CD4-positive, alpha-beta T cell treated with Interferon gamma for 1 hour (primary cell): ENCODE results near the gene TNS3.

Source experiments
- DNase-seq: peaks from one replicate; pipeline ENCODE4 v3.0.0-alpha.2; 2020

TNS3 gene

DNA sequence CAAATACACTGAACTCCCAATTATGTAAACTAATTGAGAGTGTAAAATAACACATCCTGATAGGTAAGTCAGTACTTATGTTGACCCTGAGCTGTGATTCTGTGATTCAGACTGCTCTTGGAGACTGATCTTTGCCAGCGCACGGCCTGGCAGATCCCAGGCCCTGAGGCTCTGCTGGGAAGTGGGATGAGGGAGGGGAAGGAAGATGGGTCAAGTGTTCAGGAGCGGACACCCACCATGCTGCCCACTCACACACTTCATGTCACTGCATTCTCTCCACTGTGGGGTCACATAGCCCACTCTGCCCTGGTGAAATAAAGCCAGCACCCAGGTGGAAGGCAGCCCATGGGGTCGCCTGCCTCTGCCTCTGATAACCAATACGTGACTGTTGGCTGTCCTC, 226.2 kb downstream of the TNS3 start:
- DNase-seq, result no peak

DNA sequence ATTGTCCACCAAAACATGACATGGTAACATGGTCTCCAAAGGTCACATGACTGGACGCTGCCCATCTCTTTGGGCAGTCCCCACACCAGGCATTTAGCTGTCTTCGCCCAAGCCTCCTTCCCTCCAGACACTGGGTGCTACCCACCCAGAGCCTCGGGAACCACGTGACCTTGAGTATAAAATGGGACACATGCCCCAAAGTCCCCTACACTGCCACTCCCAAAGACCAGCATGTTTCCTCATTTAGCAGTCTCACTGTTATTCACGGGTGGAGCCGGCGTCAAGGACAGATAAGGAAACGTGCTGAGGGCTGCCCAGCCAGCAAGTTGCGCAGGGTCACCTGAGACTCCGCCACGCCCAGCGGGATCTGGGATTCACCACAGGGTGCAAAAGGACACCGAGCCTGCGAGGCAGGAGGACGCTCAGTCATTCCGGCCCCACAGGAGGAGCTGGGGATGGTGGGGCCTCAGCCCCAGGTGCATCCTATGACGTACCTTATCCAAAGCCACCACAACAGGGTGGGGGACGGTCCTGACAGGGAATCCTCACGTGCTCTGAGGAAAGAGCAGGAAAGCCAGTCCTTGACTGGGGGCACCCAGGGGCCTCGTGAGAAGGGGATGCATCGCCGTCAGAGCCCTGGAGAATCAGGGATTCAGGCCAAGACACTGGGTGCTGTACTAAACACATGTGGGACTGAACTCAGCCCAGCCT, 226.9 kb downstream of the TNS3 start:
- no peak for DNase-seq

DNA sequence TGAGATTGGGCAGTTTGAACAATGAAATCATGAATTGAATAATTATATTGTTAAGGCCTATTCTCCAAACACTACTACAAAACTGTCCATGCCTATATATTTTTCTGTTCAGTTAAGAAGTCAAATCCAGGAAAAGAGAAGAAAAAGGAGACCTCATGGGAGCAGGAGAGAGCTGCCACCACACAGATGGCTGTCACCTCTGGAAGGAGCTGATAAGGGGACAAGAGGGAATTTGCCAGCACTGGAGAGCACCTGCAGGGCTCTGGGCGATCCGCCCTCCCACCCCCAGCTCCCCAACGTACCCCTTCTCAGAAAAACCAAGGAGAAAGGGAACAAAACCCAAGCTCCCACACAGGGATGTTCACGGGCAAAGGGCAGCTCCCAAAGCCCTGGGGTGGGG, 227.8 kb downstream of the TNS3 start:
- DNase-seq, result no peak

DNA sequence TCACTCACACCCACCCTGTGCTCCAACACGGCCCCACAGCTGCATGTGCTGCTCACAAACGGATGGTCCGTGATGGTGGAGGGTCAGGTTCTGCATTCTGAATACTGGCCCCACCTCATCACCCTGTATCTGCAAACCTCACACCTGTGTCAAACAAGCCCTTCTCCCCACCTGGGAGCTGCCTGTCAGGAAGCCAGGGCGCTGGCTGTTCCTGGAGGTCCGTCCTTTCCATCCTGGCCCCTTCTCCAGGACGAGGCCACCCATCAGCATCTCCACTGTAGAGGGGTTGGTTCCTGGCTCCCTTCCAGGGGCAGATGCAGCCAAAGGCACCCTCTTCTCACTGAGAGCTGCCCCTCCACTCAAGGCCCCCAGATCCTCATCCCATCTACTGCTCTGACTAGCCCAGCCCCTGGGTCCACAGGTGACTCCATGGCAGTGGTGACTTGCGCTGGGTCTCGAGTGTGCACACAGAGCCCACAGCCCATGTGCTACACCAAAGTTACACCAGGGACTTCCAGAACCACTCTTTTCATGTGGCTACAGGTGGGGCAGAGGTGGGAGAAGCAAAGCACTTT, 229.4 kb downstream of the TNS3 start:
- DNase-seq, result no peak

DNA sequence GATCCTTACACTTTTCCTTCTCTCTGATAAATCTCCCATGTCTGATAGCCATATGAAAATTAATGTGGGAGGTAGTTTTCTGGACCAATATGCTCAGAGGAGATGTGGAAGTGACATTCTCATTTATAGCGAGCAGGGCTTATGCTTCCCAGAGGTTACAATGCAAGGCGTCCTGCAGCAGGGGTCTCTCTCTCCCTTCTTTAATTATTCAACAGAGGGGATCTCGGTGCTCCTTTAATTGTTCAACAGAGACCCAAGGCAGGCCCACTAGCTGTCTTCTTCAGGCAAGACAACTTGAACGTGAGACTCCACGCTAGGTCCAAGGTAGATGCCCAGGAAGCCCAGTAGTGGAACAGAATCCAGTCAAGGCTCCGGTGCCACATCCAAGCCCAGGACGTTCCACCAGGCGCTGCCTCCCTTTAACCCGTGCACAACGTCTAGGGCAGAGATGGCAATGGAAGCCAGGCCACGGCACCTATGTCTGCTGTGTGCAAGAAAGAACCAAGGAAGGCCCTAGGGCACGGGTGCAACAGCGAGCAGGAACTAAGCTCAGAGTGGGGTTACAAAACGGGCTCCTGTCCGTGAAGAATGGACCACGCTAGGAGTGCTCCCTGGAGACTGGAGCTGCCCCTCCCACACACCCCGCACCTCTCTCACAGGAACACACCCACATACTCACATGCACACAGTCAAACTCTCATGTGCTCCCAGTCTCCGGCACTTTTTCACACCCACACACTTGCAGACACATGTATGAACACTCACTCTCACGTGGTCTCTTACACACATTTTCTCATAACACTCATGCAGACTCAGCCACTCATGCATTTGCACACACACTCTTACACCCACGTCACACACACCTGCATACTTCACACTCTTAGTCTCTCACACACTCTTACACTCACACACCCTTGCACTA, 230.4 kb downstream of the TNS3 start:
- DNase-seq, result no peak

DNA sequence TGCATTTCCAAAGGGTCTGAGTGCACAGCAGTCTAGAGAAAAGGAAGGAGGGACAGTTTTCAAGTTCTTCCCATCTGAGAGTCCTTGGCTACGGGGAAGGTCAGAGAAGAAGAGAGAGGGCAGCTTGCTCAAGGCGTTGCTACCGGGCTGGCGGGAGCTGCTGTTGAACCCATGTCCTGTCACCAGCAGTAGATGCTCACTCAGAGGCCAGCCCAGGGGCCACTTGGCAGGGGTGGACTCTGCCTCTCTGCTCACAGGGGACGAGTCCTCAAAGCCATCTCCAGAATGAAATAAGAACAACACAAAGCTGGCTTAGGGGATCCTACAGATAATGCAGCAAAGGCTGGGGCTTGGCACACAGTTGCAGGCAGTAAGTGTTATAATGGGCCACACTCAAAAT, 231.5 kb downstream of the TNS3 start:
- no peak for DNase-seq

DNA sequence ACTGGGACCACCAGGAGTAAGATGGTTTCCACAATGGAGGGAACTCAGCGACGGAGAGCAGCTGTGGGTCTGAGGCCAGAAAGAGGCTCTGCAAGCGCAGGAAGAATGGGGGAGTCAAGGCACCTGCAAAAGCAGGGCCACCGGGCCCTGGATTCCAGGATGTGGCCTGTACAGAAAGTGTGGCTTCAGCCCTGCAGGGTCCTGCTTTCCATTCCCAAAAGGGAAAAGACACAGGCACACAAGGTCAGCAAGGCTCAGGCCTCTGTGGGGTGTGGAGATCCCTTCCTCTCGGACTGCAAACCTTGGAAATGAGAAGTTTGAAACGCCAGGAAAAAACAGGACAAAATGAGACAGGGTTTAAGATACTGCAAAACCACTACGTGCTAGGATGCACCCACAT, 232.5 kb downstream of the TNS3 start:
- DNase-seq, result no peak

DNA sequence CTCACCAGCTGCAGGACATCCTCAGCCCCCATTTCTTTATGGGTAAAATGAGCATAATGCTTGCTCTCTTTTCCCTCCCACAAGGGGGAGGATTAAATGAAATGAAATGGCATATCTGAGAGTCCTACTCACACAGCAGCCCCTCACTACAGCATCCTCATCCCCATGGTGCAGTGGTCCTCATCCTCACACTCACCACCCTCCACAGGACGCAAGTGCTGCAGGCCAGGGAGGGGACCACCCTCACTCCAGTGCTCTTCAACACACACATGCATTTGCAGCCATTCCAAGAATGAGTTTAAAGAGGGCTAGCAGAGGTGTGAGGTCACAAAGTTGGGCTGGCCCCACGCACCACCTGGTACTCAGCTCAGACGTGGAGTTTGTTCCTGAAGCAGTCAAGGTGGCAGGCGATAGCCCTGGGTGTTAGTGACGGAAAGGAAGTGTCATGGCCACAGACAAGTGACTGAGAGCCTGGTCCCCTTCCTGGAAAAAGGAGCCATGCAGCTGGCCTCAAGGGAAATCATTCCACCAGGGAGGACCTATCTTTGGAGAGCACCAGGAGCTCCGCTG, 234.0 kb downstream of the TNS3 start:
- DNase-seq, result no peak

DNA sequence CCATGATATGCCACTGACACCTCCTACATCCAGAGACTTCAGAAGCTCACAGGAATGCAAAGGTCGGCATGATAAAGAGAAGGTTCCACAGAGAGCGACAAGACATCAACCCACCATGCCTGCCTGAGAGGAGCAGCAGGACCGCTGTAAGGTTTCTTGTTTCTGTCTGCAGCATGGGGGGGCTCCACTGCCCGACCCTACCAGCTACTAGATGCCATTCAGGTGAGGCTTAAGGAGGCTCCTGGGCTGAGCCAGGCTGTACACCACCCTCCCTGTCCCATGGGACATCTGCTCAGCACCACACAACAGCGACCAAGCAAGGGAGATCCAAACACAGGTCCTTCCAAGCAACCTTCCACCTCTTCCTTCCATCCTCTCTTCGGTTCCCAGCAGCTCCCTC, 234.6 kb downstream of the TNS3 start:
- no peak for DNase-seq

DNA sequence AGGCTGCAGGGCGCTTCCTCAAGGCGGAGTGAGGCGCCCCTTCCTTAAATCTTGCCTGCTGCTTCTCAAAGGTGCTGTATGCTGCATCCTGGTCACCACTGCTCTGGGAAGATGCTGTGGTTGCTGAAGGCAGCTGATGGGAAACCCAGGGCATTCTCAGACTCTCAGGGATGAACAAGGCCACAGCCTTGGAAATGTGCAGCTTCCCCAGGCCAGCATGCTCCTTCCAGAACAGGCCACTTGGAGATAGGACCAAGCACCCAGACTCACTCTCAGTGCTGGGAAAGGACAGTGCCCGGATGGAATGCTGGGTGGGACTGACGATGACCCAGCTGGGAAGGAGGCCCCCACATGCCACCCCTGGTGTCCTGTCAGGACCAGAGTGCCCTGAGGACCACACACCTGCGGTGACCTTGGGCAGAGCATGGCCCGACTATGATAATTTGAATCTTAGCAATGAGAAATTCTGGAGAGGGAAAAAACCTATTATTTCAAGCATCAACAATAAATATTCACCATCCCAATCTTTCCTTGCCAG, 235.5 kb downstream of the TNS3 start:
- DNase-seq, result no peak

DNA sequence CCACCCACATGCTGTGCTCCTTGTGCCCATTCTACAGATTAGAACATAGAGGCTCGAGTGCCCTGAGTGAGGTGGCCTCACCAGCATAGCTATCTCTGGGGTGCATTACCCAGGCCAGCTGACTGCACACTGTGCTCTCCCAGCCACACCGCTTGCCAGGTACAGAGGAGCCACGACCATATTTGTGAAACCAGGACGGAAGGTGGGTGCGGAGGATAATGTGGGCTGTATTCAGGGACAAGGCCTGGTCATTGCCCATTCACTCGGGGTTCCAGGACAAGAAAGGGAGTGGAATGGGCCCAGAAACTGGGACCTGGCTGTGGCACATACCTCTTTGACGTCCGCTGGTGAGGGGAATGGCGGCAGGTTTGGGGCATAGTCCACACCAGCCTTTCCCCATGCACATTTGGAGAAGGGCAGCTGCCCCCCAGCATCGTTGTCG, 236.0 kb downstream of the TNS3 start:
- DNase-seq, result no peak

DNA sequence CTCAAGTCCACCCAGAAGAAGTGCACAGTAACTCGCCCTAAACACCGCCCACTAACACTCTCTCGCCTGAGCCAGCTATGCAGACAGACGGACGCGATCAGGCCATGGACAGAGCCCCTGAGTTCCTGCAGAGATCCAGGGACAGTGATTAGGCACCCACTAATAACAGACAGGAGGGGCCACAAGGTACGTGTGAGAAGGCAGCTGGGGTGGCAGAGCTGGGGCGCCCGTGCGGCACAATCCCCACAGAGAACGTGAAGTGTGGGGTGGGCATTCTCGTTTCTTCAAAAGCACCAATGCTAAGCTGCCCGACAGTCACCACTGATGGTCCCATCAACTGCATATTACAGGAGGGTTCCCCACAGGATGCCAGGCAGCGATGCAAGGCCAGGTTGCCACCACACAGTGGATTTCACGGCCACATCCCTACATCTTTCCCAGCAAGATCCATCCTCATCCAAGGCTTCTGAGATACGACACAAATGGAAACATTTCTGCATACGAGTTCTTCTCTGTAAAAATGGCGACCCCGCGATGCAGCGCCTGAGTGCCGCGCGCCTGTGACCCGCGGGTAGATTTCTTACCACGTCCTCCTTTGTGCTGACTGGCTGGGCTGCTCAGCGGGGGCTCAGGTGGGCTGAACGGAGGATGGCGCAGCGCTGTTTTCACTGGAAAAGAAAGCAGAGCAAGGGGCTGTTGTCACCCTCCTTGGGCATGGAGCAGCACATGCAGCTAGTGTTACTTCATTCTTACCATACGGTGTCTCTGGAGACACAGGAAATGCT, 237.5 kb downstream of the TNS3 start:
- no peak for DNase-seq

DNA sequence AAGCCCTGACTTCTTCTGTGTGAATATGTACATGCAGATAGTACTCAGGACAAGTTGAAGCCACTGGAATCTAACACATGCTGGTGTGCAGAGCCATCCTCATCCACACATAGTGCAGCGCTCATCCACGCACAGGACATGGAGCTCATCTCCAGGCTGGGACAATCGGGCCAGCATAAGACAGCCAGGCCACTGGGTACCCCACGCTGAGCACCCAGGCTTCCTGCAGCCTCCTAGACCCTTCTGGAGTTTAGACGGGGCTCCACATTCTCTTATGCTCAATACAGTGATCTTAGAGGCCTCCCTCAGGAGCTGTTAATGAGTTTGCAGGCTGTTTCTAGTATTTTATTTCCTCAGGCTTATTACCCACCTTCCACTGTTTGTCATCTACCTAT, 238.9 kb downstream of the TNS3 start:
- no peak for DNase-seq

DNA sequence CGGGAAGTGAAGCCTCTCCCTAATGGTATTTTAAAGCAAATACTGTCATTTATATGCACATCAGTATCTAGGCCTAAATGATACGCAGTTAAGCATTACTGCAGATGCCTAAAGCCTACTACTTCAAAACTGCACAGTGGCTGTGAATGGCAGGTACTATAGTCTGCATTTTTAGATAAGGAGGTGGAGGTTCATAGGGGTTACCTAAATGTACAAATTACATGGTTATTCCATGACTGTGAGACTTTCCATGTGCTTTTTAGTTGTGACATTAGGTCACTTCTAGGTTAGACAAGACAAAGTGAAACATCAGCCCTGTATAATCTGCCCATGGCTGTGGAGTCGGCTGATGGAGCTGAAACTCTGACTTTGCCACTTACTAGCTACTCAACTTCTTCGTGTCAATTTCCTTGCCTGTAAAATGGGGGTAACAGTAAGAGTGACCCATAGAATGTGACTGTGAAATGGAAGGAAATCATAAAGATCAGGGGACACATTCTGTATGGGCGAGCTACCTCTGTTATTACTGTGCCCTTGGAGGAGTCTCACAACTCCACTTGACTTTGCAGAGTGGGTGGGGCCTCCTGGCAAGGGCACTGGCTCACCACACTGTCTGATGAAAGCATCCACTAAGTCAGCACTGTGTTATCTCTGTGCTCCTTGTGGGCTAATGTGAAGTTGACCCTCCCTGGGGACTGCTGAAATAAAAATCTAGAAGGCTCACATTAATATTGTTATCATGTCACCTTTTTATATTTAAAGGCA, 239.4 kb downstream of the TNS3 start:
- no peak for DNase-seq

DNA sequence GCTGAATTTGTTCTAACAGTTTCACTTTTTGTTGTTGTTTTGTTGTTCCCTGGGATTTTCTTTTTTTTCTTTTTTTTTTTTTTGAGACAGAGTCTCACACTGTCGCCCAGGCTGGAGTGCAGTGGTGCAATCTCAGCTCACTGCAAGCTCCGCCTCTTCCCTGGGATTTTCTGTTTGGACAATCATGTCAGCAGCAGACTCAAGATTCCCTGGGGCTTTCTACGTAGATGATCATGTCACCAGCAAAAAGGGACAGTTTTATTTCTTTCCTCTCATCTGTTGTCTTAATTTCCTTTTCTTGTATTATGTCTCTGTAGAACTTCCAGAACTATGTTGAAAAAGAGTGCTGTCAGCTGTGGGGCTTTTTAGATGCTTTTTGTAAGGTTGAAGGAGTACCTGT, 241.4 kb downstream of the TNS3 start:
- DNase-seq, result no peak

DNA sequence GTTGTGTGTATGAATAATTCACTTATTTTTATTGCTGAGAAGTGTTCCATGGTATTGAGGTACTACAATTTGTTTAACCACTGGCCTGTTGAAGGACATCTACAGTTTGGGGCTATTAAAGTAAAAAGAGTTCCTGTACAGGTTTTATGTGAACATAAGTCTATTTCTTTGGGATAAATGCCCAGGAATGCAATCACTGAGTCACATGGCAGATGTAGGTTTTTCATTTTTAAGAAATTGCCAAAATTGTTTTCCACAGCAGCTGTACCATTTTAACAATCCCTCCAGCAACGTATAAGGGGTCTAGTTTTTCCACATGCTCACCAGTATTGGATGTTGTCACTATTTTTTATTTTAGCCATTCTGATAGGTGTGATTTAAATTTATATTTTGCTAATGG, 243.9 kb downstream of the TNS3 start:
- DNase-seq, result no peak

DNA sequence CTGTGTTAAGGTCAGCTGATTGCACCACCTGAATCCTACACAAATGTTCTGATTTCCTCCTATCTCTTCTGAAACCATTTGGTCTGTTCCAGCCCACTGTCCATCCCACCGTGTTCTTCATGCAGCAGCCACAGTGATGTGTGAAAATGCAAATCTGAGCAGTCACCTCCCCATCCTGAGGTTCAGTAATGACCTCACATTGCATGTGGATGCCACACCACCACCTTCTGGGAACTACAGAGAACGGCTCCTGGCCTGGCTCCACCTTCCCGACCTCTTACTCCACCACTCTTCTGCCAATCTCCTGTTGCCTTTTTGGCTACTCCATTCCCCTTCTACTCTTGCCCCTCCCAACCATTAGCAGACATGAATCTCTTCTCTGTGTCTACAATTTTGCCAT, 244.4 kb downstream of the TNS3 start:
- no peak for DNase-seq

DNA sequence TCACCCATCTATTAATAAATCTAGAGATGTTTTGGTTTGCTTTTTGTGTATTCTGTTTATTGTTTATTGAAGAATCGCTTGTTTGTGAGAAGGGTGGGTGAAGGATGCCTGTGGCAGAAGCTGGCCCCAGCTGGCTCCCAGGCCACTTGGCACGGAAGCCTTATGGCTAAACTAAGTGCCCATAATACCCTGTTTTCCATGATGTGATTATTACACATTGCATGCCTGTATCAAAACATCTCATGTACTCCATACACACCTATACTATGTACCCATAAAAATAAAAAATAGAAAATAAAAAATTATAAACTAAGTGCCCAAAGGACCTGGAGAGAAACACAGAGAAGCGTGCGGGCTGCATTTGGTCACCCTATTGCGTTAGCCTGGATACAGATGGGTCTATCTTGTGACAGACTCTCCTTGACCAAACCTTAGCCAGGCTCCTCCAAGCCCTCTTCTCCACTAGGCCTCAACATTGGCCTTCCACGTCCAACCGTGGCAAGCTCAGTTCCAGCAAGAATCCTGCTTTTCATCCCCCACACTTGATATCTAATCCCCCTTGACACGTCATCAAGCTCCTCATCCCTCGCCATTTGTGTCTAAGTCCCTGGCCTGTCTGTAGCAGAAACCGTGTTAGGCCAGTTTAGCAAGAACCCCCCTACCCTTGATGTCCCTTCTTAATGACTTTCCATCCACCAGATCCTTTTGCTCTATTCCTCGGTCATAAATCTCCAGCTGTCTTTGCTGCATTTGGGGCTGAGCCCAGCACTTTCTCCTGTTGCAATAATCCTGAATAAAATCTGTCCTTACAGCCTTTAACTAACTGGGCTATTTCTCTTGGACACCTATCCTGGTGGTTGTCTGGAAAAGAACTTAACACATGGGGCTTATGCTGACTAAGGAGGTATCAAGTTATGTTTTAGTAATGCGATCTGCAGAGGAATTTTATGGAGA, 245.2 kb downstream of the TNS3 start:
- no peak for DNase-seq

DNA sequence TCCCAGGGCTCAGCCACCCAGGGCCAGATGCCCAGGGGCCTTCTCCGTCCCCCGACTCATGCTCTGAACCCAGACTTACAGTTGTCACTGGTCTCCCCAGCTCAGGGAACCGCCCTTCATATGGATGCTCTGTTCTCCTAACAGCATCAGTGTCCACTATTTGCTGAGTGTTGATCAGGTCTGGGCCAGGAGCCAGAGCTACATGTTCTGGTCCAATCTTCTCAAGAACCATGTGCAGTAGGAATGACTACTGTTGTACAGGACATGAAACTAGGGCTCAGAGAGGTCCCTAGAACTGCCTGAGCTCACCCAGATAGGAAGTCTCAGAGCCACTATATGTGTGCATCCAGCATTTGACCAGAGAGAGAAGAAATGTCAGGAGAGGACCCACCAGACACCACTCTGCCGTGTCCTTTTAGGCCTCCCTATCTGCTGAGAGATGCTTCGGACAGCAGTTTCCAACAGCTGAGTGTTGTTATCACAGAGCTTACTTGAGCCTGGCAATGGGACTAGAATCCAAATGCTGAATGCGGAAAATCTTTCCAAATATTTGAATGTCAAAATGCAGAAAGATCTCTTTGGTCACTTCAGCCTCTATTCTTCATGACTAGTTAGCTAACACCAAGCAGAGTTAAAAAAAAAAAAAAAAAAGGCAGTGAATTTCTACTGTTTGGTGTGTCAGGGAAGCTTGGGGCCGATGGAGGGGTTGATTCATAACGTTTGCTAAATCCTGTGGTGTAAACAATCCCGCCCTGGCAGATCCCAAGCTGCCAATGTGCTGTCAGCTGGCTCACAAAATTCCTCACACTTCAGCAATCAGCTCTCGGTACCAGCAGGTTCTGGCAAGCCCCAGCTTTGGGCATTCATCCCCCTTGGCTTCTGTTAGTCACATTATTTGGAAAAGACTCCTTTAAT, 246.1 kb downstream of the TNS3 start:
- DNase-seq, result no peak
